GM18508 (cell line): ENCODE measurements around the gene NGDN.

Experiments
- ATAC-seq: cut with Tn5 transposase; IDR thresholded peaks from one replicate; pipeline ENCODE4 v1.9.1; 2021; ENCODE audit warnings: moderate number of reproducible peaks; ENCODE audit not compliant: insufficient read depth, unreplicated experiment

Gene NGDN

GRCh38 chr14:23517650-23518326, 48.3 kb downstream of the NGDN start:
- no peak for ATAC-seq

- ATAC-seq, result no peak
These were observed 49.2 kb downstream of the NGDN start for GRCh38 chr14:23518709-23519108.

GRCh38 chr14:23520899-23521533, 51.5 kb downstream of the NGDN start:
- ATAC-seq, result no peak

GRCh38 chr14:23521785-23522640, 52.5 kb downstream of the NGDN start:
- no peak for ATAC-seq

- no peak for ATAC-seq
These were observed 53.2 kb downstream of the NGDN start for GRCh38 chr14:23522643-23523198.

GRCh38 chr14:23523229-23524016, 53.9 kb downstream of the NGDN start:
- no peak for ATAC-seq

- no peak for ATAC-seq
These were observed 55.5 kb downstream of the NGDN start for GRCh38 chr14:23524954-23525353.

- ATAC-seq, result no peak
These were observed 56.1 kb downstream of the NGDN start for GRCh38 chr14:23525611-23526010.
